NCI-H82 (cell line): ENCODE data around the gene NUDT19.
"Not testable (repeated sequence)": the region's sequence is repeated elsewhere in the genome, so short reads cannot be mapped to it uniquely, and the experiment has no call there.

ENCODE experiments used
- DNase-seq: peaks from one replicate; lab custom pipeline; 2025; lab: John Stamatoyannopoulos, UW

The NUDT19 gene

GRCh38 chr19:32675720-32676185 is 15.9 kb upstream of the NUDT19 start, which contains the start of gene RGS9BP:
TSS of gene RGS9BP (plus strand) at chr19:32675848. CDS start at chr19:32676264, 416 bp downstream.
- peak; percentile 95 for DNase-seq

- peak; percentile 54 for DNase-seq
Measured at GRCh38 chr19:32676186-32676894, 15.3 kb upstream of the NUDT19 start.

- DNase-seq = peak; percentile 60
Measured at GRCh38 chr19:32676895-32677359, 14.7 kb upstream of the NUDT19 start.

- peak; percentile 100 for DNase-seq
Measured at GRCh38 chr19:32677657-32678056, 14.0 kb upstream of the NUDT19 start.

GRCh38 chr19:32680986-32681385 is 10.6 kb upstream of the NUDT19 start:
- DNase-seq = no peak

GRCh38 chr19:32682317-32682716 is 9.3 kb upstream of the NUDT19 start:
- DNase-seq = no peak

- peak; percentile 57 for DNase-seq
Measured at GRCh38 chr19:32686847-32687475, 4.7 kb upstream of the NUDT19 start.

GRCh38 chr19:32687681-32688080 is 3.9 kb upstream of the NUDT19 start:
- no peak for DNase-seq

- DNase-seq = no peak
Measured at GRCh38 chr19:32688311-32688710, 3.3 kb upstream of the NUDT19 start.

- peak; percentile 64 for DNase-seq
Measured at GRCh38 chr19:32691952-32692726, 518 bp downstream of the NUDT19 start.

GRCh38 chr19:32692727-32693061 is 1.1 kb downstream of the NUDT19 start:
- DNase-seq = peak; percentile 64

GRCh38 chr19:32693151-32694108 is 1.8 kb downstream of the NUDT19 start:
- DNase-seq = peak; percentile 53

GRCh38 chr19:32694316-32694715 is 2.7 kb downstream of the NUDT19 start:
- DNase-seq = not testable (repeated sequence)

- not testable (repeated sequence) for DNase-seq
Measured at GRCh38 chr19:32694851-32695250, 3.2 kb downstream of the NUDT19 start.

GRCh38 chr19:32695506-32695905 is 3.9 kb downstream of the NUDT19 start:
- DNase-seq = not testable (repeated sequence)

- not testable (repeated sequence) for DNase-seq
Measured at GRCh38 chr19:32696771-32697170, 5.2 kb downstream of the NUDT19 start.

GRCh38 chr19:32700129-32700528 is 8.5 kb downstream of the NUDT19 start:
- not testable (repeated sequence) for DNase-seq

GRCh38 chr19:32702010-32702409 is 10.4 kb downstream of the NUDT19 start:
- DNase-seq = no peak

GRCh38 chr19:32704006-32704405 is 12.4 kb downstream of the NUDT19 start:
- DNase-seq = not testable (repeated sequence)

GRCh38 chr19:32708457-32708856 is 16.8 kb downstream of the NUDT19 start:
- DNase-seq = no peak

GRCh38 chr19:32709032-32709431 is 17.4 kb downstream of the NUDT19 start:
- no peak for DNase-seq
